ENCODE results near the gene CNOT11. TPM values are rescaled to one million over a fixed set of nuclear protein-coding genes. Genes with fewer than 3 reads are reported as not detected.
A peak's percentile ranks its signal among the peaks of the same experiment; 100 is the strongest.

CNOT11 gene
- total RNA-seq, 1 donor from 2014 or later: 30.6 TPM

DNA sequence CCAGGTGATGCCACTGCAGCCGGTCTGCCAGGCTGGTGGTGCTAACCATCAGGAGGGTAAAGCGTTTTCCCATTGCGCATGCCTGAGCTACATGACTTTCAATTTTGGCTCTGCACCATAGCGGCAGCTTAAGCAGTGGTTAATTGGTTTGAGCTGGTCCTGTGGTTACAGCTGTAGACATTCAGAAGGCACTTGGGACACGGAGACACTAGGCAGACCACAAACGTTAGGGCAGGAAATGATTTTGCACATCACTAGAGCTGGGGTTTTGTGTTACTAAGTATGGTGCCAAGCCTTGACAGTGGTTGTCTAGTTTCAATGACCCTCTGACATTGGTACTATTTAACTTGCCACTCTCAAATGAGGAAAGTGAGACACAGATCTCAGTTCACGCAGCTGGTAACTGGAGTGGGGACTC is 28.9 kb upstream of the CNOT11 start:
- H3K27ac ChIP-seq: no peak overlapping the region
- intact Hi-C loops (cut with DNase I): no loop called here
- DNase-seq: no peak
- peak; percentile 70 for ATAC-seq
- no peaks in the 10 kb centered on the region for H3K4me1 ChIP-seq
- no peaks in the 10 kb centered on the region for H3K36me3 ChIP-seq
- H3K9me3 ChIP-seq: no peaks in the 10 kb centered on the region
- no peaks in the 10 kb centered on the region for H3K27me3 ChIP-seq
- TF ChIP-seq, protein P1, sequence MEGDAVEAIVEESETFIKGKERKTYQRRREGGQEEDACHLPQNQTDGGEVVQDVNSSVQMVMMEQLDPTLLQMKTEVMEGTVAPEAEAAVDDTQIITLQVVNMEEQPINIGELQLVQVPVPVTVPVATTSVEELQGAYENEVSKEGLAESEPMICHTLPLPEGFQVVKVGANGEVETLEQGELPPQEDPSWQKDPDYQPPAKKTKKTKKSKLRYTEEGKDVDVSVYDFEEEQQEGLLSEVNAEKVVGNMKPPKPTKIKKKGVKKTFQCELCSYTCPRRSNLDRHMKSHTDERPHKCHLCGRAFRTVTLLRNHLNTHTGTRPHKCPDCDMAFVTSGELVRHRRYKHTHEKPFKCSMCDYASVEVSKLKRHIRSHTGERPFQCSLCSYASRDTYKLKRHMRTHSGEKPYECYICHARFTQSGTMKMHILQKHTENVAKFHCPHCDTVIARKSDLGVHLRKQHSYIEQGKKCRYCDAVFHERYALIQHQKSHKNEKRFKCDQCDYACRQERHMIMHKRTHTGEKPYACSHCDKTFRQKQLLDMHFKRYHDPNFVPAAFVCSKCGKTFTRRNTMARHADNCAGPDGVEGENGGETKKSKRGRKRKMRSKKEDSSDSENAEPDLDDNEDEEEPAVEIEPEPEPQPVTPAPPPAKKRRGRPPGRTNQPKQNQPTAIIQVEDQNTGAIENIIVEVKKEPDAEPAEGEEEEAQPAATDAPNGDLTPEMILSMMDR (IDR thresholded peaks at IDR 0.05): no peak
- no peak overlapping the region for H3K4me3 ChIP-seq

DNA sequence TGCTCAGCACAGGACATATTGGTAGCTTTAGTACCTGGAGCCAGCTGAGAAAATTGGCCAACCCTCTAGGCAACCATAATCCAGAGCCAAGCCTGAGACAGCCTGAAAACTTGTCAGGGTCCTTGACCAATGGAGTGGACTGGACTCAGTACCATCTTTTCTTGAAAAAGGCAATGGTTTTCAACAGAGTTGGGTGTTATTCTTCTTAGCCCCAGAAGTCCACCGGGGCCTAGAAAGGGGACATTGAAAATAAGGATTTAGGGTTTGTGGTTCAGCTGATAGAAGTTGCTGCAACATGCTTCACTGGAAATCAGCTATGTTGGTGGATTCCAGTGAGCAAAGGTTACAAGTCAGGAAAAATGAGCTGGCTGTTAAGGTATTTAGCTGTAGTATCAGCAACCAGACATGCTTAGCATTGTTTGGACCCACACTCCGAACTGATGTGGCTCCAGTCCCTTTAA is 22.1 kb upstream of the CNOT11 start:
- no peaks in the 10 kb centered on the region for H3K9me3 ChIP-seq
- H3K36me3 ChIP-seq: no peaks in the 10 kb centered on the region
- TF ChIP-seq, protein P1 (IDR thresholded peaks at IDR 0.05): no peak
- intact Hi-C loops (cut with DNase I): no loop called here
- H3K27me3 ChIP-seq: no peaks in the 10 kb centered on the region
- H3K4me1 ChIP-seq: no peaks in the 10 kb centered on the region
- no peak overlapping the region for H3K4me3 ChIP-seq
- DNase-seq: no peak
- H3K27ac ChIP-seq: no peak overlapping the region
- no peak for ATAC-seq

DNA sequence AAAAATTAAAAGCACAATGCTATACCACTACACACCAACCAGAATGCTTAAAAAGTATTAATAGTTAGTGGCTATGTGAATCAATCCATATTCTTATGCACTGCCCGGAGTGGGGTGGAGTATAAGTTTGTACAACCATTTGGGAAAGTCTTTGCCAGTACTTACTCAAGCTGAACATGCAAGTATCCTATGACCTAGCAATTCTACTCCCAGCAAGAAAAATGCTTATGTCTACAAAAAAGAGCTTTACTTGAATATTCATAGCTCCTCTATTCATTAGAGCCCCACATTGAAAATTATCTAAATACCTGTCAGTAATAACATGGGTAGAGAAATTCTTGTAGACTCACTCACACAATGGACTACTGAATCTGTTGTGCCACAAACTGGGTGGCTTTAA is 21.4 kb upstream of the CNOT11 start:
- ATAC-seq (no peak), DNase-seq (no peak)
- no peaks in the 10 kb centered on the region for H3K27me3 ChIP-seq
- no peaks in the 10 kb centered on the region for H3K36me3 ChIP-seq
- intact Hi-C loops (cut with DNase I): no loop called here
- no peaks in the 10 kb centered on the region for H3K4me1 ChIP-seq
- H3K27ac ChIP-seq: no peak overlapping the region
- TF ChIP-seq, protein P1 (IDR thresholded peaks at IDR 0.05): no peak
- H3K9me3 ChIP-seq: no peaks in the 10 kb centered on the region
- no peak overlapping the region for H3K4me3 ChIP-seq

DNA sequence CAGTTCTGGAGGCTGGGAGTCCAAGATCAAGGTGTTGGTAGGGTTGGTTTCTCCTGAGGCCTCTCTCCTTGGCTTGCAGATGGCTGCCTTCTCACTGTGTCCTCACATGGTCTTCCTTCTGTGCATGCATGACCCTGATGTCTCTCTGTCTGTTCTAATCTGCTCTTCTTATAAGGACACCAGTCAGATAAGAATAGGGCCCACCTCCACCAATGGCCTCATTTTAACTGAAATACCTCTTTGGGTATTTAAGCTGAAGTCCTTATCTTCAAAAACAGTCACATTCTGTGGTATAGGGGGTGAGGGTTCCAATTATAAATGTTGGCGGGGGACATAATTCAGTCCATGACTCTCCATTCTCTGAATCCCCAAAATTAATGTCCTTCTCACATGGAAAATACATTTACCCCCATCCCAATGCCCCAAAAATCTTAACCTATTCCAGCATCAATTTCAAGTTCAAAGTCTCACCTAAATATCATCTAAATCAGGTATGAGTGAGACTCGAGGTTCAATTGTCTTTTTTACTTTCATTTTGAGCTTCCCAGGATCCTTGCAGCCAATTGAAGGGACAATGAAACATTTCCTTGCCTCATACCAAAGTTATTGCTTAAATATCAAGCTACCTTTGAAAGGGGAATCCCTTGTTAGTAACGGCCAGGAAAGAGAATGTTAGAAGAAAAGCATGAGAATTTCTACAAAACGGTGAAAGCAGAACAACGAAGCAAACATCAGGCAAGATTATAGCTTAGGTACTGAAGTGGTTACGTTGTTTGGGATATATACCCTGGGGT is 20.6 kb upstream of the CNOT11 start:
- H3K36me3 ChIP-seq: no peaks in the 10 kb centered on the region
- no peak overlapping the region for H3K27ac ChIP-seq
- intact Hi-C loops (cut with DNase I): no loop called here
- H3K9me3 ChIP-seq: no peaks in the 10 kb centered on the region
- no peaks in the 10 kb centered on the region for H3K27me3 ChIP-seq
- H3K4me1 ChIP-seq: no peaks in the 10 kb centered on the region
- no peak for ATAC-seq
- TF ChIP-seq, protein P1 (IDR thresholded peaks at IDR 0.05): no peak
- no peak for DNase-seq
- H3K4me3 ChIP-seq: no peak overlapping the region

DNA sequence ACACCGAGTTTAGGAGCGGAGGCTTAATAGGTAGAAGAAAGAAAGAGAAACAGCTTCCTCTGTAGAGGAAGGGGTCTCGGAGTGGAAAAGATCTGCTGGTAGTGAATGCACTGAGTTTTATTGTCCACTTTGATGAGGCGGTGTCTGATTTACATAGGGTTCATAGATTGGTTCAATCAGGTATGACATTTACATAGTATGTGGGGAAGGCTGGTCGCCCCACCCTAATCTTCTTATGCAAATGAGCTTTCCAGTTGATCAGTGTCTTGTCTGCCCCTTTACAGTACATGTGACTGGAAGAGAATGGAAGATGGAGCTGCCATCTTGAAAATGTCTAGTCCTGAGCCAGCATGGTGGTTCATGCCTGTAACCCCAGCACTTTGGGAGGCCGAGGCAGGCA is 19.9 kb upstream of the CNOT11 start:
- no peaks in the 10 kb centered on the region for H3K27me3 ChIP-seq
- no peaks in the 10 kb centered on the region for H3K9me3 ChIP-seq
- TF ChIP-seq, protein P1 (IDR thresholded peaks at IDR 0.05): no peak
- ATAC-seq: no peak
- no peak for DNase-seq
- intact Hi-C loops (cut with DNase I): no loop called here
- no peak overlapping the region for H3K4me3 ChIP-seq
- H3K27ac ChIP-seq: no peak overlapping the region
- no peaks in the 10 kb centered on the region for H3K4me1 ChIP-seq
- H3K36me3 ChIP-seq: no peaks in the 10 kb centered on the region

Measured in upper lobe of right lung (tissue), 1 donor.